ENCODE data around the gene DDA1. TPM values are rescaled to one million over a fixed set of nuclear protein-coding genes. Genes with fewer than 3 reads are reported as not detected.

DDA1 gene
- polyA plus RNA-seq, 1 experiment = 38.7 TPM

GRCh38 chr19:17286263-17286662 is 23.1 kb upstream of the DDA1 start:
- POLR2A ChIA-PET = no interaction called here

GRCh38 chr19:17286752-17287151 is 22.6 kb upstream of the DDA1 start:
- Histone ChIP-seq H3K27ac (ENCODE audit: low read depth, low read length) (no peak overlapping the region), H3K27me3 (ENCODE audit: control insufficient read depth, insufficient read depth, low read length) (no peaks in the 10 kb centered on the region), H3K4me3 (ENCODE audit: low read depth, low read length) (no peak overlapping the region), H3K9me3 (ENCODE audit: control insufficient read depth, insufficient read depth, low read length) (no peaks in the 10 kb centered on the region)
- ChIA-PET POLR2A (no interaction called here), CTCF (interaction anchor here (0.8 kb wide), 1 partner anchor 81 kb away, joined by 3 read pairs; no protein-coding TSS in a partner anchor)
- no peak for DNase-seq (ENCODE audit: low read depth, low spot score)
- no peak for TF ChIP-seq CTCF (IDR thresholded peaks at IDR 0.05; ENCODE audit: low read depth, low read length)

More at GRCh38 chr19:17286263-17286662, 23.1 kb upstream of the DDA1 start:
- DNase-seq (ENCODE audit: low read depth, low spot score) = no peak
- no peak overlapping the region for H3K27ac ChIP-seq (ENCODE audit: low read depth, low read length)
- no peaks in the 10 kb centered on the region for H3K27me3 ChIP-seq (ENCODE audit: control insufficient read depth, insufficient read depth, low read length)
- no peaks in the 10 kb centered on the region for H3K9me3 ChIP-seq (ENCODE audit: control insufficient read depth, insufficient read depth, low read length)
- no peak overlapping the region for H3K4me3 ChIP-seq (ENCODE audit: low read depth, low read length)
- CTCF ChIA-PET = interaction anchor here (0.8 kb wide), 1 partner anchor 80 kb away, joined by 3 read pairs; no protein-coding TSS in a partner anchor
- TF ChIP-seq CTCF (IDR thresholded peaks at IDR 0.05; ENCODE audit: low read depth, low read length) = no peak

- POLR2A ChIA-PET = interaction anchor here (0.7 to 1.2 kb wide), 2 partner anchors 74 to 181 kb away, joined by 3 to 4 read pairs; partner anchors contain the start of gene USE1
- peak; percentile 76 for DNase-seq (ENCODE audit: low read depth, low spot score)
Measured at GRCh38 chr19:17289489-17289888, 19.9 kb upstream of the DDA1 start.

GRCh38 chr19:17292301-17293074 is 16.9 kb upstream of the DDA1 start:
- Histone ChIP-seq H3K27me3 (ENCODE audit: control insufficient read depth, insufficient read depth, low read length) (no peaks in the 10 kb centered on the region), H3K9me3 (ENCODE audit: control insufficient read depth, insufficient read depth, low read length) (peaks cover 6% of the 10 kb centered on the region), H3K27ac (ENCODE audit: low read depth, low read length) (peak overlapping the region; percentile 81), H3K4me3 (ENCODE audit: low read depth, low read length) (peak overlapping the region; percentile 63)
- peak; percentile 59 for DNase-seq (ENCODE audit: low read depth, low spot score)
- ChIA-PET CTCF (interaction anchor here (0.6 to 3.3 kb wide), 9 partner anchors 10 to 687 kb away, joined by 3 to 16 read pairs (median 3); partner anchors contain the start of genes ABHD8, ANKLE1, BABAM1 and MRPL34), POLR2A (interaction anchor here (0.7 to 1.6 kb wide), 6 partner anchors 12 to 179 kb away, joined by 3 to 11 read pairs (median 4); partner anchors contain the start of genes MRPL34 and USE1)
- TF ChIP-seq CTCF (IDR thresholded peaks at IDR 0.05; ENCODE audit: low read depth, low read length) = peak; percentile 75

More at GRCh38 chr19:17289489-17289888, 19.9 kb upstream of the DDA1 start:
- Histone ChIP-seq H3K9me3 (ENCODE audit: control insufficient read depth, insufficient read depth, low read length) (peaks cover 6% of the 10 kb centered on the region), H3K27ac (ENCODE audit: low read depth, low read length) (no peak overlapping the region), H3K27me3 (ENCODE audit: control insufficient read depth, insufficient read depth, low read length) (no peaks in the 10 kb centered on the region), H3K4me3 (ENCODE audit: low read depth, low read length) (peak overlapping the region; percentile 33)
- TF ChIP-seq CTCF (IDR thresholded peaks at IDR 0.05; ENCODE audit: low read depth, low read length) = no peak
- CTCF ChIA-PET = interaction anchor here (2.1 kb wide), 1 partner anchor 16 kb away, joined by 5 read pairs; no protein-coding TSS in a partner anchor

GRCh38 chr19:17293605-17294004 is 15.8 kb upstream of the DDA1 start:
- H3K27me3 ChIP-seq (ENCODE audit: control insufficient read depth, insufficient read depth, low read length) = no peaks in the 10 kb centered on the region
- H3K27ac ChIP-seq (ENCODE audit: low read depth, low read length) = no peak overlapping the region
- no peak for DNase-seq (ENCODE audit: low read depth, low spot score)
- peaks cover 6% of the 10 kb centered on the region for H3K9me3 ChIP-seq (ENCODE audit: control insufficient read depth, insufficient read depth, low read length)
- CTCF ChIA-PET = interaction anchor here (0.8 to 3.3 kb wide), 6 partner anchors 11 to 98 kb away, joined by 3 to 16 read pairs (median 3); partner anchors contain the start of genes ABHD8, ANKLE1, BABAM1 and MRPL34
- TF ChIP-seq CTCF (IDR thresholded peaks at IDR 0.05; ENCODE audit: low read depth, low read length) = no peak
- H3K4me3 ChIP-seq (ENCODE audit: low read depth, low read length) = no peak overlapping the region
- POLR2A ChIA-PET = interaction anchor here (0.7 to 1.6 kb wide), 3 partner anchors 11 to 78 kb away, joined by 3 to 11 read pairs (median 3); partner anchors contain the start of genes MRPL34 and USE1
